Coronary artery (tissue), 2 donors: ENCODE measurements around the gene SLCO2B1.

Experiments
- DNase-seq: peaks from one replicate; pipeline ENCODE4 v3.0.0-alpha.2; 2017; ENCODE audit warnings: low spot score
- H3K27ac ChIP-seq, 2 donors: fragments of 200-600 bp; sonication (generic); one replicate each; pipeline ENCODE4 v1.5.1; 2016 to 2019
- H3K4me3 ChIP-seq: fragments of 200-600 bp; sonication (generic); 2 replicates; pipeline ENCODE4 v1.5.1; 2016; ENCODE audit warnings: mild to moderate bottlenecking, moderate library complexity
- CTCF ChIP-seq: fragments of 200-600 bp; sonication (generic); IDR thresholded peaks from one replicate; pipeline ENCODE4 v1.5.1; 2019; ENCODE audit warnings: antibody characterized with exemption

SLCO2B1 gene

GRCh38 chr11:75149766-75150465 is 991 bp upstream of the SLCO2B1 start:
- no peak for DNase-seq
- no peak for TF ChIP-seq CTCF
- Histone ChIP-seq H3K4me3 (peak overlapping the region; percentile 17), H3K27ac (no peak overlapping the region)

- Histone ChIP-seq H3K27ac (peak overlapping the region in 1 of 2 donors; percentile 56), H3K4me3 (peak overlapping the region; percentile 61)
- TF ChIP-seq CTCF = no peak
- DNase-seq = no peak
Observed at GRCh38 chr11:75151346-75152047, 590 bp downstream of the SLCO2B1 start.

DNA sequence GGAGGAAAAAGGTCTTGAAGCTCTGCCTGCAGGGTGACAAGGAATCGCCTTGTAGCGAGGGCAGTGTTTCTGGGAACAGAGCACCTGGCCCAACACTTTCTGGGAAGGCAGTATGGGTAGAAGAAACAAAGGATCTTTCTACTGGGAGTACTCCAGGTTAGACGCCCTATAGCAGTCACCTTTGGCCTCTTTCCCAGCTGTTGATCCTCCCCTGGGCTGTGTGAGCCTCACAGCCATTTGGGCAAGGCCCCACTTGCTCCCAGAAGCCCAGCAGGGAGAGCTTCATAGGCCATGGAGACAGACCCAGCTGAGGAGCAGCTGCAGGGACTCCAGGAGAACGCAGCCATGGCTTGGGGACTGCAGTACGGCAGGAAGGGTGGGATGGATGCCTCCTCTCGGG is 1.2 kb downstream of the SLCO2B1 start:
- no peak for TF ChIP-seq CTCF

DNA sequence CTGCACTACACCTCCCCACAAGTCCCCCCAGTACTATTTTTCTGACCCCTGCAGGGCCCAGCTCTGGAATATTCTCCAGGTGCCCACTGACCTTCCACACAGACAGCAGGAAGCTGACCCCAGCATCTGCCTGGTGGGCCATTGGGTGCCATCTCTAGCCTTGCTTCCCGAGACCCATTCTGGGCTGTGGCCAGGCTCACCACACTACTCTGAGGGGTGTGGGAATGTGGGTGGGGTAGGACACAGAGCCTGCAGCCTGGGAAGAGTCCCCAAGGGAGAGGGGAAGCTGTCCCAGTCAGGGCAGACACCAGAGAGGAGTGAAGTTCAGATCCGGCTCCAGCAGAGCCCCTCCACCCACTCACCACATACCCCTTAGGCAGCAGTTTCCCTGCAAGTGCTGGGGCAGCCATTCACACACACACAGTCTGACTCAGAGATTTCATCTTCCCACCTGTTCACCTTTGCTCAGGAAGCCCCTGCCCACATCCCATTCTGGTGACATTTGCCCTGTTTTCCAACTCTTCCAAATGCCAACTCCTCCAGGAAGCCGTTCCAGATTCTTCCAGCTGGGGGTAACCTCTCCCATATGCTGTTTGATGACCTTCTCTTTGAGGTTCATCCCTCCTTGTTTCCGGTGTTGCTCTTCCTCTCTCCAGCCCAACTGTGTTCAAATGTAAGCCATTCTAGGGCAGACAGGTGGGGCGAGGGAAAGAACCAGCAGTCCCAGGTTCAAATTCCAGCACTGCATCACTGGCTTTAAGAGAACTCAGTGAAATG is 1.9 kb downstream of the SLCO2B1 start:
- TF ChIP-seq CTCF = no peak
- Histone ChIP-seq H3K4me3 (peak overlapping the region; percentile 61), H3K27ac (peak overlapping the region in 1 of 2 donors; percentile 56)
- DNase-seq = no peak

More for the DNA sequence above, 1.2 kb downstream of the SLCO2B1 start:
- peak overlapping the region; percentile 1 to 56 for H3K27ac ChIP-seq
- peak overlapping the region; percentile 61 for H3K4me3 ChIP-seq
- no peak for DNase-seq

GRCh38 chr11:75154646-75155569 is 4.0 kb downstream of the SLCO2B1 start:
- H3K4me3 ChIP-seq = peak overlapping the region; percentile 61
- no peak for TF ChIP-seq CTCF
- peak overlapping the region in 1 of 2 donors; percentile 45 for H3K27ac ChIP-seq
- no peak for DNase-seq
